GM12878 (cell line): ENCODE data around the gene MBNL1. TPM values are rescaled to one million over a fixed set of nuclear protein-coding genes. Genes with fewer than 3 reads are reported as not detected.
A peak's percentile ranks its signal among the peaks of the same experiment; 100 is the strongest.

ENCODE experiments used
- ATAC-seq: fragments of 200-7000 bp; cut with Tn5 transposase; 3 replicates; pipeline ENCODE4 v1.9.1; 2020; ENCODE audit warnings: mild to moderate bottlenecking, moderate library complexity
- BruUV-seq: library from RNA; stranded (reverse); fragments of 400-500 nt; replicated peaks from 2 replicates; lab custom pipeline; 2021; lab: Mats Ljungman, UMichigan
- CTCF ChIA-PET: fragments of 300-600 bp; sonication (Branson Sonifier 250); formaldehyde crosslinking; extraction: SDS; loops from one replicate; lab custom pipeline; 2021; ENCODE audit warnings: inconsistent platforms; lab: Yijun Ruan, JAX
- POLR2A ChIA-PET: fragments of 350-600 bp; formaldehyde crosslinking; extraction: SDS; loops from one replicate; lab custom pipeline; 2021; ENCODE audit warnings: inconsistent platforms; lab: Charles Lee
- RAD21 ChIA-PET: fragments of 300-600 bp; sonication (Branson Sonifier 250); formaldehyde crosslinking; loops from one replicate; lab custom pipeline; 2023; ENCODE audit warnings: antibody characterized with exemption; ENCODE audit not compliant: unreplicated experiment; lab: Charles Lee
- SMC1A ChIA-PET: fragments of 300-600 bp; sonication (Branson Sonifier 250); formaldehyde crosslinking; loops from one replicate; lab custom pipeline; 2023; ENCODE audit not compliant: unreplicated experiment, uncharacterized antibody; lab: Charles Lee
- DNase-seq: peaks from one replicate; pipeline ENCODE4 v3.0.0-alpha.2; 2011; ENCODE audit warnings: low read depth, low spot score
- FAIRE-seq: peaks from 3 replicates; lab custom pipeline; 2011; peaks lifted over from hg19 to GRCh38; lab: Jason Lieb, UNC
- H2AFZ ChIP-seq: 2 replicates; pipeline ENCODE4 v1.6.0; 2011; ENCODE audit warnings: low read depth, low read length, control low read depth; ENCODE audit not compliant: control insufficient read depth
- H3K27ac ChIP-seq: 2 replicates; pipeline ENCODE4 v1.5.1; 2011; ENCODE audit warnings: control low read depth; ENCODE audit not compliant: control insufficient read depth, insufficient read depth
- H3K27me3 ChIP-seq, 2 experiments: replicated peaks in 1 of 2; 2 replicates each; pipeline versions ENCODE4 v1.6.0 to v1.6.1; 2011; ENCODE audit warnings: low read length in 1 of 2; ENCODE audit not compliant: control insufficient read depth in 2 of 2, insufficient read depth in 2 of 2
- H3K36me3 ChIP-seq, 2 experiments: 2 replicates each; pipeline ENCODE4 v1.5.1; 2011; ENCODE audit warnings: low read length in 1 of 2; ENCODE audit not compliant: control insufficient read depth in 2 of 2, insufficient read depth in 2 of 2
- H3K4me1 ChIP-seq: 2 replicates; pipeline ENCODE4 v1.6.1; 2011; ENCODE audit warnings: mild to moderate bottlenecking, low read length, moderate library complexity, mixed read lengths; ENCODE audit not compliant: control insufficient read depth, insufficient read depth
- H3K4me2 ChIP-seq: 2 replicates; pipeline ENCODE4 v1.6.0; 2011; ENCODE audit warnings: control low read depth; ENCODE audit not compliant: control insufficient read depth, insufficient read depth
- H3K4me3 ChIP-seq: fragments of 200-600 bp; sonication (generic); 2 replicates; pipeline ENCODE4 v1.5.1; 2016
- H3K79me2 ChIP-seq: 2 replicates; pipeline ENCODE4 v1.6.0; 2011; ENCODE audit warnings: low read length; ENCODE audit not compliant: control insufficient read depth, insufficient read depth
- H3K9ac ChIP-seq: 2 replicates; pipeline ENCODE4 v1.8.0; 2011; ENCODE audit warnings: low read length, control low read depth, mixed read lengths; ENCODE audit not compliant: control insufficient read depth, insufficient read depth
- H3K9me3 ChIP-seq: replicated peaks from 3 replicates; pipeline ENCODE4 v1.5.1; 2011; ENCODE audit warnings: mild to moderate bottlenecking, low read length; ENCODE audit not compliant: control insufficient read depth, insufficient read depth
- H4K20me1 ChIP-seq: 2 replicates; pipeline ENCODE4 v1.6.0; 2011; ENCODE audit not compliant: control insufficient read depth, insufficient read depth
- BCL11A ChIP-seq: IDR thresholded peaks from 2 replicates; pipeline ENCODE4 v1.6.1; 2011; ENCODE audit warnings: low read depth, low read length
- BMI1 ChIP-seq: fragments of 450-650 bp; IDR thresholded peaks from 2 replicates; pipeline ENCODE4 v1.6.1; 2016; ENCODE audit warnings: mild to moderate bottlenecking, moderate library complexity, borderline replicate concordance
- ETV6 ChIP-seq, 2 experiments: fragments of 450-650 bp in 1 of 2; IDR thresholded peaks in 1 of 2; conservative IDR thresholded peaks in 1 of 2; 2 replicates each; pipeline ENCODE4 v1.6.1; 2014; ENCODE audit warnings: antibody characterized with exemption in 1 of 2, borderline replicate concordance in 1 of 2, low read depth in 1 of 2, mild to moderate bottlenecking in 1 of 2, moderate library complexity in 1 of 2
- EZH2 ChIP-seq: IDR thresholded peaks from 2 replicates; pipeline ENCODE4 v1.6.1; 2012; ENCODE audit warnings: low read depth, mild to moderate bottlenecking, control low read depth, inconsistent platforms, low read length, borderline replicate concordance; ENCODE audit not compliant: control insufficient read depth
- GABPA ChIP-seq: IDR thresholded peaks from 2 replicates; pipeline ENCODE4 v1.6.1; 2014; ENCODE audit warnings: antibody characterized with exemption, low read depth, mild to moderate bottlenecking, inconsistent platforms
- MEF2B ChIP-seq: fragments of 450-650 bp; IDR thresholded peaks from 2 replicates; pipeline ENCODE4 v1.6.1; 2018; ENCODE audit warnings: mild to moderate bottlenecking, moderate library complexity; ENCODE audit not compliant: partially characterized antibody, poor library complexity, severe bottlenecking
- RBBP5 ChIP-seq: fragments of 200-600 bp; sonication (generic); conservative IDR thresholded peaks from 2 replicates; pipeline ENCODE4 v1.6.1; 2016
- SIN3A ChIP-seq: IDR thresholded peaks from 2 replicates; pipeline ENCODE4 v1.6.1; 2012; ENCODE audit warnings: low read depth, low read length, improper control_type of control experiment
- SKIL ChIP-seq: fragments of 450-650 bp; IDR thresholded peaks from 2 replicates; pipeline ENCODE4 v1.6.1; 2017; ENCODE audit warnings: mild to moderate bottlenecking, low read depth, inconsistent platforms; ENCODE audit not compliant: poor library complexity, severe bottlenecking
- SMAD5 ChIP-seq: IDR thresholded peaks from 2 replicates; pipeline ENCODE4 v1.6.1; 2016; ENCODE audit warnings: antibody characterized with exemption, low read depth
- ZBTB11 ChIP-seq: fragments of 450-650 bp; formaldehyde crosslinking; IDR thresholded peaks from 2 replicates; pipeline ENCODE4 v1.5.0; 2022; ENCODE audit warnings: mild to moderate bottlenecking, missing genetic modification characterization
- ZNF24 ChIP-seq: fragments of 450-650 bp; IDR thresholded peaks from 2 replicates; pipeline ENCODE4 v1.6.1; 2017; ENCODE audit warnings: antibody characterized with exemption, mild to moderate bottlenecking
- WGBS: methylation state at CpG from one replicate; pipeline ENCODE4 v1.1.6; 2016; ENCODE audit warnings: low lambda C conversion rate; ENCODE audit not compliant: insufficient replicate concordance, insufficient coverage; ENCODE audit errors: missing lambda C conversion rate; 5-methylcytosine and 5-hydroxymethylcytosine counted together
- in situ Hi-C: fragments of 300-500 bp; cut with MboI; formaldehyde crosslinking; loops from 9 replicates; pipeline ENCODE4 v1.14.3; 2018; ENCODE audit warnings: mixed read lengths
- intact Hi-C: fragments of 100-400 bp; cut with micrococcal nuclease; formaldehyde crosslinking; loops from one replicate; pipeline ENCODE4 v1.14.2; 2022; ENCODE audit not compliant: unreplicated experiment
- polyA plus RNA-seq, 11 experiments: library from polyadenylated mRNA; depleted of rRNA in 4 of 11; unstranded in 6 of 11; stranded (reverse) in 5 of 11; fragments of >200 nt; fragmentation: Nextera tagmentation in 4 of 11; fragmentation: Illumina TruSeq in 1 of 11; extraction: Ambion mirVana in 4 of 11; extraction: Trizol in 1 of 11; gene quantifications; 1 replicate in 1 of 11; 2 replicates in 10 of 11; pipeline versions ENCODE4 v1.2.1 to v1.2.3, GENCODE V29; 2011 to 2016; ENCODE audit warnings: inconsistent platforms in 2 of 11, missing spikeins in 2 of 11, low read depth in 1 of 11
- total RNA-seq, 4 experiments: library from RNA; depleted of rRNA in 3 of 4; stranded (reverse); fragments of >200 nt in 3 of 4; fragmentation: Illumina TruSeq in 1 of 4; extraction: Trizol in 1 of 4; gene quantifications; 2 replicates each; pipeline versions ENCODE4 v1.2.1 to v1.2.3, GENCODE V29; 2013 to 2021

Gene MBNL1
- total and polyA plus RNA-seq, 10 of the 15 experiments (the other 5 are each of a cell fraction or from before 2014, with no cell fraction given) = 59.6 to 337 (median 143) TPM

- Histone ChIP-seq H3K4me2 (no peak overlapping the region; the same call in 1 of the 2 replicates), H3K4me3 (no peak overlapping the region), H3K9ac (no peak overlapping the region), H4K20me1 (peaks cover 4% of the 10 kb centered on the region), H2AFZ (no peak overlapping the region), H3K27me3 (no peaks in the 10 kb centered on the region), H3K9me3 (peaks cover 3% of the 10 kb centered on the region; the same call in 2 of the 3 replicates), H3K4me1 (peaks cover 26% of the 10 kb centered on the region), H3K36me3 (peaks cover 4 to 27% of the 10 kb centered on the region in 2 experiments), H3K79me2 (peaks cover 96% of the 10 kb centered on the region), H3K27ac (peak overlapping the region; percentile 27; the same call in 1 of the 2 replicates)
- TF ChIP-seq SMAD5 (no peak), SIN3A (no peak), MEF2B (no peak), BMI1 (no peak), RBBP5 (no peak), ZNF24 (no peak), EZH2 (no peak), SKIL (no peak), ZBTB11 (CRISPR knock-in tag) (no peak), GABPA (no peak), BCL11A (no peak), ETV6 (conservative IDR thresholded peaks at IDR 0.05 in 1 of 2, IDR thresholded peaks at IDR 0.05 in 1 of 2; ENCODE audit: borderline replicate concordance in 1 of 2, low read depth in 1 of 2) (no peak)
- no peak for ATAC-seq
- BruUV-seq = no TSS peak
- WGBS = 33% methylated on average over 1 of the region's 1 CpG
- SMC1A ChIA-PET = interaction anchor here (1.2 to 9.4 kb wide), 4 partner anchors 12 to 92 kb away, joined by 3 to 115 read pairs (median 40); no protein-coding TSS in a partner anchor
- FAIRE-seq = no peak
- RAD21 ChIA-PET = interaction anchor here (1.0 kb wide), 1 partner anchor 13 kb away, joined by 3 read pairs; no protein-coding TSS in a partner anchor
- in situ Hi-C loops = no loop called here
- CTCF ChIA-PET = interaction anchor here (1.0 kb wide), 1 partner anchor 19 kb away, joined by 3 read pairs; no protein-coding TSS in a partner anchor
- no peak for DNase-seq
- intact Hi-C loops = no loop called here
- POLR2A ChIA-PET = interaction anchor here (0.6 kb wide), 1 partner anchor 123 kb away, joined by 3 read pairs; no protein-coding TSS in a partner anchor
Observed at GRCh38 chr3:152295806-152296205, 27.1 kb downstream of the MBNL1 start.
